ENCODE measurements around the gene LIPK. TPM values are rescaled to one million over a fixed set of nuclear protein-coding genes. Genes with fewer than 3 reads are reported as not detected.

LIPK gene
- not detected in 2 replicates for total RNA-seq (2011; cell fraction: chromatin; rRNA removed; ENCODE audit: low replicate concordance)
- total RNA-seq (2011; cell fraction: nucleolus; rRNA removed), result not detected in 2 replicates
- total RNA-seq (2011; cell fraction: nucleoplasm; rRNA removed), result not detected in 2 replicates
- total RNA-seq (2014; rRNA removed) (not detected in 2 replicates), total RNA-seq (2014; rRNA removed; fragmentation: Illumina TruSeq; extraction: Trizol) (not detected in 2 replicates), total RNA-seq (2015; rRNA removed; fragmentation: Illumina TruSeq; extraction: Trizol) (not detected in 2 replicates), total RNA-seq (2021) (not detected in 2 replicates), polyA plus RNA-seq (2011; rRNA removed) (not detected in 2 replicates), polyA plus RNA-seq (2014; fragmentation: Illumina TruSeq; extraction: Trizol) (not detected in 2 replicates), polyA plus RNA-seq (2014; fragmentation: Nextera tagmentation; extraction: Ambion mirVana) (not detected), polyA plus RNA-seq (2014; rRNA removed) (not detected in 2 replicates), polyA minus RNA-seq (2011; rRNA and poly(A)+ RNA removed) (not detected in 2 replicates), Bru-seq, nascent RNA (not detected), BruChase-seq, experiment 1, labeled RNA remaining after a 2-hour chase (not detected), BruChase-seq, experiment 2, labeled RNA remaining after a 6-hour chase (not detected)
- polyA plus RNA-seq (2011; cell fraction: cytosol; rRNA removed), result not detected in 2 replicates
- not detected in 2 replicates for polyA plus RNA-seq (2011; cell fraction: nucleus; rRNA removed)
- not detected in 2 replicates for polyA plus RNA-seq (2012)
- polyA minus RNA-seq (2011; cell fraction: cytosol; rRNA and poly(A)+ RNA removed), result not detected in 2 replicates
- polyA minus RNA-seq (2011; cell fraction: nucleus; rRNA and poly(A)+ RNA removed), result not detected in 2 replicates
- long read RNA-seq, experiment 1, result 0 reads
- long read RNA-seq, experiment 2, result 0 reads
- long read RNA-seq, experiment 3, result 0 reads

GRCh38 chr10:88705958-88706357 lies at the start of gene LIPK:
Gene LIPK (plus strand): TSS chr10:88706249. CDS start chr10:88724544, 18,295 bp downstream.
- no peak within 1 kb of the TSS for H3K27ac ChIP-seq (ENCODE audit: extremely low read depth, low read depth, low read length)
- intact Hi-C loops (cut with micrococcal nuclease), result no loop called here
- H2AFZ ChIP-seq (ENCODE audit: low read depth, low read length), result no peak within 1 kb of the TSS
- 0% methylated on average over 1 of the region's 1 CpG for WGBS (ENCODE audit: insufficient coverage, low coverage, missing lambda C conversion rate)
- TF ChIP-seq FOXP4 (CRISPR knock-in tag; IDR thresholded peaks at IDR 0.05; ENCODE audit: borderline replicate concordance) (no peak), RCOR1 (IDR thresholded peaks at IDR 0.05; ENCODE audit: borderline replicate concordance in 1 of 2, low read depth in 2 of 2, low read length in 2 of 2) (no peak), NUFIP1 (IDR thresholded peaks at IDR 0.05; ENCODE audit: partially characterized antibody) (no peak), ERF (CRISPR knock-in tag; IDR thresholded peaks at IDR 0.05) (no peak), FUS (optimal IDR thresholded peaks at IDR 0.05; ENCODE audit: low read depth, low read length) (no peak), ZNF695 (CRISPR knock-in tag; IDR thresholded peaks at IDR 0.05) (no peak), RFX1 (IDR thresholded peaks at IDR 0.05) (no peak), ZC3H8 (IDR thresholded peaks at IDR 0.05) (no peak)
- H3K27me3 ChIP-seq (ENCODE audit: control insufficient read depth in 2 of 2, insufficient read depth in 2 of 2, low read length in 2 of 2), result no peaks in the 10 kb centered on the region
- H3K79me2 ChIP-seq (ENCODE audit: control insufficient read depth, insufficient read depth, low read length), result no peaks in the 10 kb centered on the region
- BruUV-seq (replicated peaks), result no TSS peak
- H3K9me3 ChIP-seq (replicated peaks; ENCODE audit: control insufficient read depth, insufficient read depth, low read depth, low read length), result no peaks in the 10 kb centered on the region
- CTCF ChIA-PET (ENCODE audit: low intra/inter-chr PET ratio), result no interaction called here
- no peaks in the 10 kb centered on the region for H4K20me1 ChIP-seq (replicated peaks; ENCODE audit: control insufficient read depth, insufficient read depth, low read length)
- H3K4me2 ChIP-seq (ENCODE audit: insufficient read depth, low read length), result no peak within 1 kb of the TSS
- no peaks in the 10 kb centered on the region for H3K36me3 ChIP-seq (ENCODE audit: control insufficient read depth, insufficient read depth, low read length)
- H3K4me3 ChIP-seq, result no peak within 1 kb of the TSS
- no peak for ATAC-seq
- no peak for FAIRE-seq
- H3K9ac ChIP-seq (ENCODE audit: insufficient read depth in 1 of 2, low read depth in 2 of 2, low read length in 2 of 2), result no peak within 1 kb of the TSS
- H3K9me1 ChIP-seq (ENCODE audit: control insufficient read depth, insufficient read depth, low read length), result no peaks in the 10 kb centered on the region
- H3K4me1 ChIP-seq (replicated peaks in 1 of 2; ENCODE audit: control insufficient read depth in 2 of 2, insufficient read depth in 2 of 2, low read length in 2 of 2), result no peaks in the 10 kb centered on the region
- in situ Hi-C loops (cut with MboI), result no loop called here
- POLR2A ChIA-PET, result no interaction called here
- DNase-seq (ENCODE audit: extremely low read depth in 1 of 4, low spot score in 3 of 4), result no peak

All from K562 (cell line).